ENCODE data around the gene PLA2G7.
"Not testable (repeated sequence)": the region's sequence is repeated elsewhere in the genome, so short reads cannot be mapped to it uniquely, and the experiment has no call there.

Gene PLA2G7

DNA sequence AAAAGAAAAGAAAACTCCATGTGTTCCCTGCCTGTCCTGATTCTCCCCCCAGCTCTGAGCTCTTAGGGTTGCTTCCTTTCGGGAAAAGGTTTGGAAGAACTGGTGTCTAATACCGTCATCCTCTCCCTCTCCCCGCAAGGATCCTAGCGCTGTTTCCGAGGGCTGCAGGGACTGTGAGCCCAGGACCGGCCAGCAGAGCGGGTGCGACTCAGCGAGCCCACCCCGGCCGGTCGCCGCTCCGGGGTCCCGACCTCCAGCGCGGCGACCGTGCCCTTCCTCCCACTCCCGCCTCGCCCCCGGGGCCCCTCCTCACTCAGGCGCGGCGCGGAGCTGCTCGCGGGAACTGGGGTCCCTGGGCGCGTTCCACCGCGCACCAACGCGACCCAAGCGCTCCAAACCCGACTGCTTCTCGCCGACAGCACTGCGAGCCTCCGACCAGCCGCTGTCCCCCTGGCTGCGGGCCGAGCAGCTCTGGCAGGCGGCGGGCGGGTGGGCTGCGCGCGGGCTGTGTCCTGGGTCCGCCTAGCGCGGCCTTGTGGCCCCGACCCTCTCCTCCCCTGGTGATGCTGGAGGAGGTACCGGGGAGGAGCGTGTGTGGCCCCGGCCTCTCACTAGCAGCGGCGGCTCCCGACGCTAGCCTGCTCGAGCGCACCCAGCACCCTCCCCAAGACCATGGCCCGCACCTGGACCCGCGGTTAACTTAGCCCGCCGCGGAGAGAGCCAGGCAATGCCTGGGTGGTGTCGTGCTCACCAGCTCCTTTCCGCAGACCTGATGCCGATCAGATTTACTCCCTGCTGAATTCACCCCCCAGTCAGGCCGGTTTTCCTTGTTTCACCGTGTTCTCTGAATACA is at the start of gene PLA2G7:
Gene PLA2G7 (minus strand): TSS at position 509 of the 853 bp plus-strand sequence. CDS start 12,484 bp downstream, outside the sequence.
- DNase-seq: no peak

DNA sequence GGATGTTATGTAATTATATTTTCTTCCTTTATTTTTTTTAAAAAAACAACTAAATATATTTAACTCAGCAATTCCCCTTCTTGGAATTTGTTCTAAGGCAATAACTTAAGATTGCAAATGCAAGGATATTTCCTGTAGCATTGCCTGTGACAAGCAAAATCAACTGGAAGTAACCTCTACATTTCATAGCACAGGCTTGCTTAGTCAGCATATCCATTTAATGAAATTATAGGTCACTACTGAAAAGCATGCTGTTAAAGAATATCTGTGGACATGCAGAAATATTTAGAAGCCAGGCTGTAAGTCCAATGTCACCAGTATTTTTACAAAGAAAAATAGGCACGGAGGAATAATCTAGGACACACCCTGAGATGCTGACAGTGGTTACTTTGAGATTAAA is 49.4 kb upstream of the PLA2G7 start:
- no peak for DNase-seq

GRCh38 chr6:46781478-46782378 is 46.6 kb upstream of the PLA2G7 start:
- no peak for DNase-seq

GRCh38 chr6:46777476-46778346 is 42.5 kb upstream of the PLA2G7 start:
- no peak for DNase-seq

GRCh38 chr6:46776070-46776712 is 41.0 kb upstream of the PLA2G7 start:
- no peak for DNase-seq

- not testable (repeated sequence) for DNase-seq
Measured at GRCh38 chr6:46774736-46775135, 39.6 kb upstream of the PLA2G7 start.

GRCh38 chr6:46773201-46773855 is 38.2 kb upstream of the PLA2G7 start:
- DNase-seq: no peak

GRCh38 chr6:46772762-46773161 is 37.6 kb upstream of the PLA2G7 start:
- no peak for DNase-seq

DNA sequence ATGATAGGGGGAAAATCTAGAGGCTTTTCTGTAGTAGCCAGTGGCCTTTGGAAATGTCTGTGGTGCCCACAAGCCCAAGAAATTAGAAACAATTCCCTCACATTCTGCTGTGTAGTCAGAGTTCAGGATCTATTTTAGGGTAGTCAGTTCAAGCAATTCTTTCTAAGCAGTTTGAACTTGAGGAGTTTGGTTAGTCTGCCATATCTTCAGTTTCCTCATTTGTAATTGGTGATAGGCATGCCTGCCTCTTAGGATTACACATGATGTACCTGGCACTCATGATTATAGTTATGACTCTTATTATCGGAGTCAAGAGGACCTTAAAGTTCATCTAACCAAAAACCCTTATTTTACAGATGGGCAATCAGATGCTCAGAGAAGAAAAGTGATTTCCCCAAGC is 36.8 kb upstream of the PLA2G7 start:
- DNase-seq: no peak

DNA sequence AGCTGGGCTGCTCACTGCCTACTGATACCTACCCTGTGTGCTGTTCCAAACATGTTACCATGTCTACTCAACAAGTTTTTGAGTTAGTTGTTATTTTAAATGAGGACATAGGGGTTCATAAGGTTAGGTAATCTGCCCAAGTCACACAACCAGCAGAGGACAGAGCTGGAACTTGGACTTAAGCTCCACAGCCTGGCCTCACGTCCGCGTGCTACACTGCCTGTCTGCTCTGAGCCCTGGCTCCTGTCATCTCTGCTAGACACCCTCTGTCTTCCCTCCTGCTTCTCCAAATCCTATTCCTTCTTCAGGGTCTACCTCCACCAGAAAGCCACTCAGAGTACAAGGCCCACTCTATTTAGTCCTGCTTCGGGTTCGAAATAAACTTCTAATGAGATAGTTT is 29.8 kb upstream of the PLA2G7 start:
- no peak for DNase-seq

- DNase-seq: not testable (repeated sequence)
Measured at GRCh38 chr6:46764280-46764679, 29.1 kb upstream of the PLA2G7 start.

GRCh38 chr6:46763466-46763865 is 28.3 kb upstream of the PLA2G7 start:
- DNase-seq: no peak

DNA sequence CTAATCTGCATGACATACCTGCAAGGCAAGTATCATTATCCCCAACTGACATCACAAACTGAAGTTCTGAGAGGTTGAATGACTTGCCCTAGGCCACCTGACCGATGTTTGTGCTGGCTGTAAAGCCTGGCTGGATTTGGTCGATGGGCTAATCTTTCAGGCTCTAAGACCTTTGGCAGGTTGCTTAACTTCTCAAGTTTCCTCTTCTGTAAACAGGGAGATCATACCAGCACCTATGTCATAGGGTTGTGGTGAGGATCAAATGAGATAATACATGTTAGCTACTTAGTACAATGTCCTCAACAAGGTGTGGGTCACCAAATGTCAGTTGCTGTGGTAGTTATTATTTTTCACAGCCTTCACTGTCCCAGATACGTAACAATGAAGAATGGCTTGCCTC is 25.8 kb upstream of the PLA2G7 start:
- DNase-seq: no peak

- no peak for DNase-seq
Measured at GRCh38 chr6:46758960-46759753, 24.0 kb upstream of the PLA2G7 start.

- DNase-seq: no peak
Measured at GRCh38 chr6:46757214-46757596, 22.0 kb upstream of the PLA2G7 start.

GRCh38 chr6:46756469-46757213 is 21.5 kb upstream of the PLA2G7 start:
- DNase-seq: no peak

DNA sequence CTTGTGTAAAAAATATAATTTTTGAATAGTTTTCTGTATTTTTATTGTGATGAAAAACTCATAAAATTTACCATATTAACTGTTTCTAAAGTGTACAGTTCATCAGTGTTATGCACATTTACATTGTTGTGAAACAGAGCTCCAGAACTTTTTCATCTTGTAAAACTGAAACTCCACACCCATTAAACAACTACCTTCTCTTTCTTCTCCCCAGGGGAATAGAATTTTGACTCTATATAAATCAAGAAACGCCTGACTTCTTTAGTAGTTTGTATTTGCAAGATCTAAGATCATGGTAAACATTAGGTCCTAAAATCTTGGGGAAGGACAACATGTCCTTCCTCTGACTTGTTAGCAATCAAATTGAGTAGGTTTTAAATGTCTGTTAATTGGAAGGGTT is 20.7 kb upstream of the PLA2G7 start:
- DNase-seq: no peak

DNA sequence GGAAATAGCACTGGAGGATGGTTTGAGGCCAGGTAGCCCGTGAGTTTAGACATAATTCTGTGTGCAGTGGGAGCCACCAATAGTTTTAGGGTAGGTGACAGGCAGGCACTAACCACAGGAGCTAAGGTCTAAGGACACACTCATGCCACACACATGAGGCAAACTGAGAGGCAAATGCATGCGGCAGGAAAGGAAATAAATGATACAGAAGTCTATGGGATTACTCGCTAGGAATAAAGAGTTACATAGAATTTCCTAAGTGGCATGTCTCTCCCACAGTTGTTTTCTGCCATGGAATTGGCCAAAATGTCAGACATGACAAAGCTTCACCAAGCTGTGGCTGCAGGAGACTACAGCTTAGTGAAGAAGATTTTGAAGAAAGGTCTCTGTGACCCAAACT is 16.5 kb upstream of the PLA2G7 start:
- DNase-seq: no peak

- no peak for DNase-seq
Measured at GRCh38 chr6:46749731-46750130, 14.6 kb upstream of the PLA2G7 start.

- no peak for DNase-seq
Measured at GRCh38 chr6:46748940-46749503, 13.8 kb upstream of the PLA2G7 start.
